Natural killer cell (primary cell): ENCODE measurements around the gene PTPN9. TPM values are rescaled to one million over a fixed set of nuclear protein-coding genes. Genes with fewer than 3 reads are reported as not detected.

Source experiments
- ATAC-seq, 3 donors: fragments of 150-1000 bp in 2 of 3; fragments of 200-7000 bp in 1 of 3; cut with Tn5 transposase; 1 replicate in 1 of 3; 2 replicates in 2 of 3; pipeline ENCODE4 v1.10.0; 2021; ENCODE audit warnings: mild to moderate bottlenecking in 2 of 3, moderate library complexity in 2 of 3
- DNase-seq, 2 donors: peaks; one replicate each; pipeline versions ENCODE4 v3.0.0 to v3.0.0-alpha.2; 2013 to 2021; ENCODE audit warnings: mixed read lengths in 1 of 2
- H3K27ac ChIP-seq: one replicate; pipeline ENCODE4 v1.5.1; 2013; ENCODE audit warnings: mild to moderate bottlenecking, low read length
- H3K27me3 ChIP-seq: one replicate; pipeline ENCODE4 v1.6.1; 2013; ENCODE audit warnings: low read length; ENCODE audit not compliant: control insufficient read depth, insufficient read depth
- H3K36me3 ChIP-seq: one replicate; pipeline ENCODE4 v1.6.1; 2013; ENCODE audit warnings: low read length; ENCODE audit not compliant: control insufficient read depth, insufficient read depth
- H3K4me1 ChIP-seq: one replicate; pipeline ENCODE4 v1.6.1; 2013; ENCODE audit warnings: low read length; ENCODE audit not compliant: control insufficient read depth, insufficient read depth
- H3K4me3 ChIP-seq: one replicate; pipeline ENCODE4 v1.5.1; 2013; ENCODE audit warnings: low read length
- H3K9me3 ChIP-seq: one replicate; pipeline ENCODE4 v1.6.1; 2013; ENCODE audit warnings: low read length; ENCODE audit not compliant: control insufficient read depth, insufficient read depth
- H3K27ac Mint-ChIP-seq, 2 donors: one replicate each; pipeline ENCODE4 v1.8.0; 2022; ENCODE audit warnings: mild to moderate bottlenecking in 2 of 2, mixed read lengths in 2 of 2, moderate library complexity in 1 of 2
- H3K27me3 Mint-ChIP-seq, 2 donors: one replicate each; pipeline ENCODE4 v1.8.0; 2022; ENCODE audit warnings: low read depth in 2 of 2, mixed read lengths in 2 of 2
- H3K36me3 Mint-ChIP-seq: one replicate; pipeline ENCODE4 v1.8.0; 2022; ENCODE audit warnings: mixed read lengths
- H3K4me1 Mint-ChIP-seq, 2 donors: one replicate each; pipeline ENCODE4 v1.8.0; 2022; ENCODE audit warnings: mixed read lengths in 2 of 2
- H3K4me3 Mint-ChIP-seq: one replicate; pipeline ENCODE4 v1.8.0; 2022; ENCODE audit warnings: mild to moderate bottlenecking, moderate library complexity, mixed read lengths
- H3K9me3 Mint-ChIP-seq, 2 donors: one replicate each; pipeline ENCODE4 v1.8.0; 2022; ENCODE audit warnings: mixed read lengths in 2 of 2
- CTCF ChIP-seq: fragments of 200-600 bp; IDR thresholded peaks from one replicate; pipeline ENCODE4 v1.8.0; 2022; ENCODE audit warnings: antibody characterized with exemption
- WGBS: methylation state at CpG from one replicate; pipeline ENCODE4 v1.1.7; 2013; ENCODE audit warnings: missing lambda C conversion rate; ENCODE audit not compliant: insufficient coverage; 5-methylcytosine and 5-hydroxymethylcytosine counted together
- intact Hi-C: fragments of 100-400 bp; cut with micrococcal nuclease; formaldehyde crosslinking; loops from one replicate; pipeline ENCODE4 v1.14.2; 2022
- total RNA-seq, 4 donors: library from RNA; stranded (reverse); fragments of 120-200 nt in 1 of 4; gene quantifications; one replicate each; pipeline versions ENCODE4 v1.2.3 to v1.2.4, GENCODE V29; 2013 to 2022

The PTPN9 gene
- total RNA-seq, 3 donors from 2014 or later (not counting 1 experiment from before 2014, with no cell fraction given) = 28.3 to 33.0 (median 28.9) TPM

DNA sequence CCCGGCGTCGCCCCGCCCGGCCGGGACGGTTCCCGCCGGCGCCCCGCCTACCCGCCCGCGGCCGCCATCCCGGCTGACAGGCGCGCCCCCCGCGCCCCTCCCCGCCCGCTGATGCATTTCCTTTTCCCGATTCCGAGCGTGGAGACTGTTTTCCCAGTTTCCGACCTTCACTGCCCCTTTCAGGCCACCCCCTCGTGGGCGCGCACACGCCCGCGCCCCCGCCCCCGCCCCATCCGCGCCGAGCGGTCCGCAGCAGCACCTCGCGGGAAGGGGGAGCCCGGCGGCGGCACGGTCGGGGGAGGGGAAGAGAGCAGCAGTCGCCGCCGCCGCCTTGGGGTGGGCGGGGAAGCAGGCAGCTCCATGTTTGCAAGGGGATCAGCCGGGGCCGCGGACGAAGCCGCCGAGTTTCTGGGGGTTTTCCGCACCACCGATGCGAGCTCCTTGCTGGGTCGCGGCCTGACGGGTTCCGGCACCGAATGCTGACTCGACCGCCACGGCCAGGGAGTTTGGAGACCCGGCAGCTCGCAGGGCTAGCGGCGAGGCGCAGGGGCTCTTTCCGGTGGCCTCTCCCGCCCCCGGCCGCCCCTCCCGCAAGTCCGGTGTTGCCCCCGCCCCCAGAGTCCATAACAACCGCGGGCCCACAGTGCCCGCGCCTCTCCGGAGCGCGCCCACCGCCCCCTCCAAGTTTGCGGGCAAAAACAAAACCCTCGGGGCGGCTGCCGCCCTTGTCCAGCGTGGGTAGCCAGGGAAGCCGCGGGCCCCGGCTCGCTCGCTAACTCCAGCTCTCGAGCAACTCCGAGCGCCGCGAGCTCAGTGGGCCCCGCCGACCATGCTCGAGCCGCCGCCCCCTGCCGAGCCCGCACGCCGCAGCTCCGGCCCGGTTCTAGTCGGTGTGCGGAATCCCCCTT lies 124.4 kb downstream of the PTPN9 start:
- Histone ChIP-seq H3K9me3 (no peaks in the 10 kb centered on the region), H3K27me3 (no peaks in the 10 kb centered on the region), H3K4me1 (peaks cover 35% of the 10 kb centered on the region), H3K27ac (peak overlapping the region; percentile 96), H3K36me3 (no peaks in the 10 kb centered on the region), H3K4me3 (peak overlapping the region; percentile 92)
- no peaks in the 10 kb centered on the region for H3K27me3 Mint-ChIP-seq
- WGBS = under 1% methylated on average over 115 of the region's 116 CpGs
- H3K36me3 Mint-ChIP-seq = no peaks in the 10 kb centered on the region
- peaks cover 37 to 44% of the 10 kb centered on the region in 2 donors for H3K4me1 Mint-ChIP-seq
- intact Hi-C loops = loop anchor here (10.0 kb wide), 2 partner anchors 670 to 840 kb away; partner anchors contain the start of genes CLK3 and CSK
- no peak for TF ChIP-seq CTCF
- DNase-seq (peak; percentile 80 to 93), ATAC-seq (peak in 2 of 3 donors; percentile 3 to 8)
- H3K27ac Mint-ChIP-seq = peak overlapping the region; percentile 98 to 99
- H3K9me3 Mint-ChIP-seq = no peaks in the 10 kb centered on the region
- H3K4me3 Mint-ChIP-seq = peak overlapping the region; percentile 92

GRCh38 chr15:75453703-75454470 lies 125.2 kb downstream of the PTPN9 start:
- intact Hi-C loops = loop anchor here (1.0 to 10.0 kb wide), 3 partner anchors 104 to 839 kb away; partner anchors contain the start of genes CLK3 and CSK

More at GRCh38 chr15:75453703-75454470, 125.2 kb downstream of the PTPN9 start:
- WGBS = under 1% methylated on average over 52 of the region's 57 CpGs
- Histone ChIP-seq H3K27ac (peak overlapping the region; percentile 96), H3K4me3 (peak overlapping the region; percentile 92), H3K27me3 (no peaks in the 10 kb centered on the region), H3K9me3 (no peaks in the 10 kb centered on the region), H3K4me1 (peaks cover 38% of the 10 kb centered on the region), H3K36me3 (no peaks in the 10 kb centered on the region)
- peak overlapping the region; percentile 98 to 99 for H3K27ac Mint-ChIP-seq
- DNase-seq (peak; percentile 97 to 99), ATAC-seq (peak; percentile 43 to 67 (median 51))
- peak overlapping the region; percentile 98 for H3K4me3 Mint-ChIP-seq
- H3K4me1 Mint-ChIP-seq = peaks cover 45 to 49% of the 10 kb centered on the region in 2 donors
- no peak for TF ChIP-seq CTCF
- H3K9me3 Mint-ChIP-seq = no peaks in the 10 kb centered on the region
- no peaks in the 10 kb centered on the region for H3K36me3 Mint-ChIP-seq
- H3K27me3 Mint-ChIP-seq = no peaks in the 10 kb centered on the region
